Activated CD8-positive, alpha-beta memory T cell treated with anti-CD3 and anti-CD28 coated beads for 4 hours (primary cell): Measurements from ENCODE around the gene HPCA.
"Not testable (repeated sequence)": the region's sequence is repeated elsewhere in the genome, so short reads cannot be mapped to it uniquely, and the experiment has no call there.

ENCODE experiments used
- DNase-seq, 2 donors: peaks; one replicate each; pipeline ENCODE4 v3.0.0-alpha.2; 2020; ENCODE audit warnings: low read depth in 2 of 2

HPCA gene

GRCh38 chr1:32902535-32902920 lies 16.2 kb downstream of the HPCA start:
- no peak for DNase-seq

- no peak for DNase-seq
These were observed 17.9 kb downstream of the HPCA start for GRCh38 chr1:32903991-32904785.

GRCh38 chr1:32904797-32905196 lies 18.5 kb downstream of the HPCA start:
- DNase-seq = no peak

- not testable (repeated sequence) for DNase-seq
These were observed 19.3 kb downstream of the HPCA start for GRCh38 chr1:32905588-32905987.

DNA sequence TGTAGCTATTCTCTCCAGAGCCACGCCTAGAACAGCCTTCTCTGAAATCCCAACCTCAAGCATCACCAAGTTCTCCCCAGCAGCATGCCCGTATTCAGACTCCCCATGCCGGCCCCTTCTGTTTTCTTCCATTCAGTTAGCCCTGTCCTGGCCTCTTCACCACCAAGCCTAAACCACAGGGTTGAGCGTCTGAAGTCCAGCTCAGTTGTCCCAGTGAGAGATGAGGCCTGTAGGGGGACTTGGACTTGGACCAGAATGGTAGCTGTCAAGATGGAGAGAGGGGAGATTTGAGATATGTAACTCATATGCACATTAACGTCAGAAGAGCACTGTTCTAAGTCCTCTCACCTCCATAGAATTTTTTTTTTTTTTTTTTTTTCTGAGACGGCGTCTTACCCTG lies 20.4 kb downstream of the HPCA start:
- no peak for DNase-seq

DNA sequence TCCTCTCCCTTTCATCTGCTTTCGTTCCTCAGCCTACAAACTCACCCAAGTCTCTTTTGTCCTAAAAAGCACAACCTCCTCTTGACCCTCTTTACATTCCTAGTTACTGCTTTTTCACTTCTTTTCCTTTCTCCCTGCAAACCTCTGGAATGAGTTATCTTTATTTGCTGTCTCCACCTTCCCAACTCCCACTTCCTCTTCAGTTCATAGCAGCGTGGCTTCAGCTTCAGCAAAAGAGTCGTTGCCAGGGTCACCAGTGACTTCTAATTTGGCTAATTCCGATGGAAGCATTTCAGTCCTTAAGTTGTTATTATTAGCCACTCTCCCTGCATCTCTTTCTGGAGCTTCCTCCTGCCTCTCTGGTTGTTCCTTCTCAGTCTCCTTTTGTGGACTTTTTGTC lies 21.1 kb downstream of the HPCA start:
- DNase-seq = no peak

DNA sequence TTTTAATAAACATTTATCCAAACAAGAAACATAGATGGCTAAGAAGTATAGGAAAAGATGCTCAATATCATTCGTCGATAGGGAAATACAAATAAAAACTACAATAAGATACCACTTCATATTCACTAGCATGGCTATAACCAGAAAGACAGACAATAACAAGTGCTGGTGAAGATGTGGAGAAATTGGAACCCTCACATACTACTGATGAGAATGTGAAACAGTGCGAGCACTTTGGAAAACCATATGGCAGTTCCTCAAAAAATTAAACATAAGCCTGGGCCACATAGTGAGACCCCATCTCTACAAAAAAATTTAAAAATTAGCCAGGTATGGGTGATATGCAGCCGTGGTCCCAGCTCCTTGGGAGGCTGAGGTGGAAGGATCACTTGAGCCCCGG lies 24.0 kb downstream of the HPCA start:
- DNase-seq = no peak

GRCh38 chr1:32915766-32916706 lies 29.7 kb downstream of the HPCA start:
- DNase-seq = no peak

- no peak for DNase-seq
These were observed 31.2 kb downstream of the HPCA start for GRCh38 chr1:32917521-32917920.

DNA sequence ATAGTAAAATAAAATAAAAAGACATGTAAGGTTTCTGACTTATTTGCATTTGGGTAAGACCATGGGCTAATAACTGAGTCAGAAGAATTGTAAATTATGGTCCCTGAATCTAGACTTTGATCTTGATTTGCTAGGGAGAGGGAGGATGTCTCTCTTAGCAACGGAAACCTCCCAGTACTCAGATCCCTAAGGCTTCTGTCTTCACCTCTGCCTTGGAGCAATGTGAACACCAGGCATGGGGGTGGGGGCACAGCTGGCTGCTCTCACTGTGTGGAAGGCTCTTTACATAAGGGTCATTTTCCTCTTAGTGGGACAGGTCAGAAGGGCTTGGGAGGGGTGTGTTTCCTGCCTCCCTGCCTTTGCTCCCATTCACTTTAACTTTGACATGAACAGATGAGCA lies 31.9 kb downstream of the HPCA start:
- DNase-seq = no peak

DNA sequence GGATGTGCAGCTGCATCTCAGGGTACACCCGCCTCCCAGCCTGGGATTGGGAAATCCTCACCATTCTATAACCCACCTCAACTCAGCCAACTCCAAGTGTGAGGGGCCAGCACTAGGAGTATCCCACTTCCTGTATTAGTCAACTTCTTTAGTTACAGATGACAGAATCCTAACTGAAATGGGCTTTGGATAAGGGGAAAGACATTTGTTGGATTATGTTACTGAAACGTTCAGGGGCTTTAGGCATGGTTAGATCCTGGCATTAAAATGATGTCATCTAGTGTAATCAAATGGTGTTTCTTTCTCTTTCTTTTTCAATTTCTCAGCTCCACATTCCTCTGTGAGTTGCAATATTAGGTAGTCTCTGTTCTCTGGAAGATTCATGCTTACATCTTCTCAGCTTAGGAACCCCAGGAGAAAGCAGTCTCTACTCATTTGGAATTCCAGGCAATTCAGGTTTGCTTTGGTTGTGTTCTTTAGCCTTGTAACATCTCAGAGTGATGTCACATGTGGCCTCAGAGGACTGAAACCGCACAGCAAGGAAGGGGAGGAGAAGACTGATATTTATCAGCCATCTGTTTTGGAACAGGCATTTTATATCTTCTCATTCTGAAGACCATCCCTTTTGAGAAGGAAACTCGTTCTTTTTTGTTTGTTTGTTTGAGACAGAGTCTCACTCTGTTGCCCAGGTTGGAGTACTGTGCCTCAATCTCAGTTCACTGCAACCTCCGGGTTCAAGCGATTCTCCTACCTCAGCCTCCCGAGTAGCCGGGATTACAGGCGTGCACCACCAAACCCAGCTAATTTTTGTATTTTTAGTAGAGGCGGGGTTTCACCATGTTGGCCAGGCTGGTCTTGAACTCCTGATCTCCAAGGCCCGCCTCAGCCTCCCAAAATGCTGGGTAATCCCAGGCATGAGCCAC lies 33.8 kb downstream of the HPCA start:
- DNase-seq = no peak

DNA sequence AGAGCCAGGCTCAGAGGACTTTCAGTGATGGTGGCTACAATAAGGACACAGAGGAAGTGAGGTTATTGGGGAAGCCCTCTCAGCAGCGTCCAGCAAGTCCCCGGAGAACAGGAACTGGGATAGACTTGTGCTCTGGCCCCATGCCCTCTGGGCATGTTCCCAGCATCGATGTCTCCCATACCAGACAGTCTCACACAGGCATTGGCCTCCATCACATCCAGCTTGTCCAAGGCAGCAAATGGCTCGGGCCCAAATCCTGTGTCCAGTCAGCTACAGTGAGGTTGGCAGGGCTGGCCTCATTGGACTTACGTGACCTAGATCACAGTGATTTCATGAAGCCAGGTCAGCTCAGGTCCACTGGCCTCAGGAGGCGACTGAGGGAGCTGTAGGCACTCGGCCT lies 34.5 kb downstream of the HPCA start:
- DNase-seq = no peak

DNA sequence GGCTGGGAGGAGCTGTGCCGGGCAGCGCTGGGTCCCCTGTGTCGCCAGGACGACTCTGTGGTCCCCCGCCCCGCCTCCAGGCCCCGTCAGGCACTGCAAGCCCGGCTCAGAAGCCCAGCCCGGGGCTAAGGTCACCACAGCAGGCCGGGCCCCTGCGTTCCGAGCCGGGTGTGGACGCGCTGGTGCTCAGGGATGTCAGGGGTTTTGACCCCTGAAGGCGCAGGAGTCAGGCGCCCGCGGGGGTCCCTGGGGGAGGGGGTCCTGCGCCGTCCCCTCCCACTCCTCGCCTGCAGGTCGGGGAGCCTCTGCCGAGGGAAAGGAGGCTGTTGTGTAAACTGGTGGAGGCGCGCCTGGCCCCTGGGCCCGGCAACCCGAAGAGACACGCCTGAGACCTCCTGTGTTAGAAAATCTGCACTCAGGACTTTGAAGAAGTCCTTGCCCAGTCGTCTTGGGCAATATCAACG lies 38.6 kb downstream of the HPCA start:
- no peak for DNase-seq

- no peak for DNase-seq
These were observed 39.3 kb downstream of the HPCA start for GRCh38 chr1:32925403-32926162.

GRCh38 chr1:32926562-32926961 lies 40.3 kb downstream of the HPCA start:
- no peak for DNase-seq

DNA sequence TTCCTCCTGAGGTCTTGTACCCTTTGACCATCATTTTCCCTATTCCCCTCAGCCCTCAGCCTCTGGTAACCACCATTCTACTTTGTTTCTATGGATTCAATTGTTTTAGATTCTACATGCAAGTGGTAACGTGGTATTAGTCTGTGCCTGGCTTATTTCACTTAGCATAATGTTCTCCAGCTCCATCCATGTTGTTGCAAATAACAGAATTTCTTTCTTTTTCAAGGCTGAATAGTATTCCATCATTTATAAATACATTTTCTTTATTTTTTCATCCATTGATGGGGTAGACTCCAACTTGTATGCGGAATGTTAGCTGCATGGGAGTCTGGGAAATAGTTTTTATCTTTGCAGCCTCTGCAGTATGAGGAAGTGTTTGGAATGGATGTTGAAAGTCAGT lies 41.1 kb downstream of the HPCA start:
- DNase-seq = no peak

- DNase-seq = no peak
These were observed 42.0 kb downstream of the HPCA start for GRCh38 chr1:32928285-32928684.

GRCh38 chr1:32928715-32929114 lies 42.4 kb downstream of the HPCA start:
- no peak for DNase-seq

- no peak for DNase-seq
These were observed 43.1 kb downstream of the HPCA start for GRCh38 chr1:32929366-32929765.

DNA sequence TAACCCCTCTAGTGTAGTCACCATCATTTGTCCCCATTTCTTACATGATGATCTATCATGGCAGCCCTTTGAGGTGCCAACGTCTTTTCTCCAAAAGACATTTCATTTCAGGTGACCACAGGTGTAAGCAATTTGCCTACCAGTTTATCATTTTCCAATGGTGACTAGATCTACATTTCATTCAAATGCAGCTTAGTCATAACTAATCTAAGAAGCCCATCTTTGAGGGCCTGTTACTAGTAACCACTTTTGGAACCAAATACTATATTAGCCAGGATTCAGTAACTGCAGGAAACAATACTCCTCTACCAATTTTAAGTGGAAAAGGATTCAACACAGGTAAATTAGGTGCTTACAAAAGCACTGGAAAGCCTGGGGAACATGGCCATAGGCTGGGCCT lies 45.5 kb downstream of the HPCA start:
- no peak for DNase-seq

- no peak for DNase-seq
These were observed 47.5 kb downstream of the HPCA start for GRCh38 chr1:32933742-32934322.
